ENCODE results near the gene RAD23B. TPM values are rescaled to one million over a fixed set of nuclear protein-coding genes. Genes with fewer than 3 reads are reported as not detected.

The RAD23B gene
- total and polyA plus RNA-seq, 2 of the 13 experiments (the other 11 are each of a cell fraction or from before 2014, with no cell fraction given) = 133 to 156 TPM

DNA sequence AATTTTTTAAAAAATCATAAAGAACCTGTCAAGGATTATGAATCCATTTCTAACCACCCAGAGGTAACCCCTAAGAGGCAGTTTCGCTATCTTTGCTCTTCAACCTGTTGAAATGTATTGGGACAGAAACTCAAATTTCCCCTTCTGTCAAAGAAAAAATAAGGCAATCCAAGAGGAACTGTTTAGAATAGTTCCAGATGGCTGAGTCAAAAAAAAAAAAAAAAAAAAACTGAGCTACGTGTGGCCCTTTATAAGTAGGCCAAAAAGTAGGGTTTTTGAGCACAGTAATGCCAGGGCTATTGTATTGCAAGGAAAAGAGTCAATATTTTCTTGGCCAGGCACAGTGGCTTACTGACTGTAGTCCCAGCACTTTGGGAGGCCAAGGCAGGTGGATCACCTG lies 94.9 kb downstream of the RAD23B start:
- Histone ChIP-seq H3K9ac (ENCODE audit: insufficient read depth, low read depth, low read length) (no peak overlapping the region), H3K27ac (ENCODE audit: extremely low read length, insufficient read depth, low read length) (no peak overlapping the region), H3K79me2 (ENCODE audit: insufficient read depth, low read length) (no peaks in the 10 kb centered on the region), H3K4me1 (ENCODE audit: insufficient read depth, low read length) (no peaks in the 10 kb centered on the region), H2AFZ (ENCODE audit: low read length) (no peak overlapping the region), H3K4me2 (ENCODE audit: low read depth, low read length) (no peak overlapping the region), H3K9me3 (ENCODE audit: low read length) (no peaks in the 10 kb centered on the region), H3K36me3 (replicated peaks in 1 of 2; ENCODE audit: control insufficient read depth in 1 of 2, insufficient read depth in 2 of 2, low read length in 2 of 2) (no peaks in the 10 kb centered on the region), H4K20me1 (ENCODE audit: insufficient read depth, low read length) (no peaks in the 10 kb centered on the region), H3K27me3 (ENCODE audit: control insufficient read depth in 1 of 2, insufficient read depth in 2 of 2, low read length in 2 of 2) (no peaks in the 10 kb centered on the region), H3K4me3 (replicated peaks in 1 of 3; ENCODE audit: insufficient read depth in 1 of 3, low read depth in 2 of 3, low read length in 3 of 3) (no peak overlapping the region)
- 23% methylated on average over 2 of the region's 2 CpGs for WGBS (ENCODE audit: low lambda C conversion rate)
- no TSS peak for BruUV-seq (replicated peaks)
- TF ChIP-seq MTF1 (CRISPR knock-in tag; IDR thresholded peaks at IDR 0.05) = no peak
- TF ChIP-seq ZNF816 (CRISPR knock-in tag; IDR thresholded peaks at IDR 0.05; ENCODE audit: borderline replicate concordance) = no peak
- TF ChIP-seq ZNF737 (CRISPR knock-in tag; IDR thresholded peaks at IDR 0.05; ENCODE audit: borderline replicate concordance) = no peak
- TF ChIP-seq MXD4 (CRISPR knock-in tag; IDR thresholded peaks at IDR 0.05) = no peak
- TF ChIP-seq, protein P1, sequence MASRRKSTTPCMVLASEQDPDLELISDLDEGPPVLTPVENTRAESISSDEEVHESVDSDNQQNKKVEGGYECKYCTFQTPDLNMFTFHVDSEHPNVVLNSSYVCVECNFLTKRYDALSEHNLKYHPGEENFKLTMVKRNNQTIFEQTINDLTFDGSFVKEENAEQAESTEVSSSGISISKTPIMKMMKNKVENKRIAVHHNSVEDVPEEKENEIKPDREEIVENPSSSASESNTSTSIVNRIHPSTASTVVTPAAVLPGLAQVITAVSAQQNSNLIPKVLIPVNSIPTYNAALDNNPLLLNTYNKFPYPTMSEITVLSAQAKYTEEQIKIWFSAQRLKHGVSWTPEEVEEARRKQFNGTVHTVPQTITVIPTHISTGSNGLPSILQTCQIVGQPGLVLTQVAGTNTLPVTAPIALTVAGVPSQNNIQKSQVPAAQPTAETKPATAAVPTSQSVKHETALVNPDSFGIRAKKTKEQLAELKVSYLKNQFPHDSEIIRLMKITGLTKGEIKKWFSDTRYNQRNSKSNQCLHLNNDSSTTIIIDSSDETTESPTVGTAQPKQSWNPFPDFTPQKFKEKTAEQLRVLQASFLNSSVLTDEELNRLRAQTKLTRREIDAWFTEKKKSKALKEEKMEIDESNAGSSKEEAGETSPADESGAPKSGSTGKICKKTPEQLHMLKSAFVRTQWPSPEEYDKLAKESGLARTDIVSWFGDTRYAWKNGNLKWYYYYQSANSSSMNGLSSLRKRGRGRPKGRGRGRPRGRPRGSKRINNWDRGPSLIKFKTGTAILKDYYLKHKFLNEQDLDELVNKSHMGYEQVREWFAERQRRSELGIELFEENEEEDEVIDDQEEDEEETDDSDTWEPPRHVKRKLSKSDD (CRISPR knock-in tag; IDR thresholded peaks at IDR 0.05; ENCODE audit: low read depth) = no peak
- TF ChIP-seq ZNF605 (CRISPR knock-in tag; IDR thresholded peaks at IDR 0.05) = no peak
- no peak for TF ChIP-seq ELF3 (CRISPR knock-in tag; IDR thresholded peaks at IDR 0.05)
- TF ChIP-seq ZNF83 (CRISPR knock-in tag; IDR thresholded peaks at IDR 0.05; ENCODE audit: borderline replicate concordance) = no peak
- TF ChIP-seq, protein P2, sequence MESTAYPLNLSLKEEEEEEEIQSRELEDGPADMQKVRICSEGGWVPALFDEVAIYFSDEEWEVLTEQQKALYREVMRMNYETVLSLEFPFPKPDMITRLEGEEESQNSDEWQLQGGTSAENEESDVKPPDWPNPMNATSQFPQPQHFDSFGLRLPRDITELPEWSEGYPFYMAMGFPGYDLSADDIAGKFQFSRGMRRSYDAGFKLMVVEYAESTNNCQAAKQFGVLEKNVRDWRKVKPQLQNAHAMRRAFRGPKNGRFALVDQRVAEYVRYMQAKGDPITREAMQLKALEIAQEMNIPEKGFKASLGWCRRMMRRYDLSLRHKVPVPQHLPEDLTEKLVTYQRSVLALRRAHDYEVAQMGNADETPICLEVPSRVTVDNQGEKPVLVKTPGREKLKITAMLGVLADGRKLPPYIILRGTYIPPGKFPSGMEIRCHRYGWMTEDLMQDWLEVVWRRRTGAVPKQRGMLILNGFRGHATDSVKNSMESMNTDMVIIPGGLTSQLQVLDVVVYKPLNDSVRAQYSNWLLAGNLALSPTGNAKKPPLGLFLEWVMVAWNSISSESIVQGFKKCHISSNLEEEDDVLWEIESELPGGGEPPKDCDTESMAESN (CRISPR knock-in tag; conservative IDR thresholded peaks at IDR 0.05) = no peak
- TF ChIP-seq, protein P3, sequence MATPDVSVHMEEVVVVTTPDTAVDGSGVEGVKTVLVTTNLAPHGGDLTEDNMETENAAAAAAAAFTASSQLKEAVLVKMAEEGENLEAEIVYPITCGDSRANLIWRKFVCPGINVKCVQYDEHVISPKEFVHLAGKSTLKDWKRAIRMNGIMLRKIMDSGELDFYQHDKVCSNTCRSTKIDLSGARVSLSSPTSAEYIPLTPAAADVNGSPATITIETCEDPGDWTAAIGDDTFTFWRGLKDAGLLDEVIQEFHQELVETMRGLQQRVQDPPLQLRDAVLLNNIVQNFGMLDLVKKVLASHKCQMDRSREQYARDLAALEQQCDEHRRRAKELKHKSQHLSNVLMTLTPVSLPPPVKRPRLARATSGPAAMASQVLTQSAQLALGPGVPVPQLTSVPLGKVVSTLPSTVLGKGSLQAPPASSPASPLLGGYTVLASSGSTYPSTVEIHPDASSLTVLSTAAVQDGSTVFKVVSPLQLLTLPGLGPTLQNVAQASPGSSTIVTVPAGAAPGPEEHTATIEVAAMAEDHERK (CRISPR knock-in tag; IDR thresholded peaks at IDR 0.05; ENCODE audit: low read depth) = no peak
- TF ChIP-seq, protein P4, sequence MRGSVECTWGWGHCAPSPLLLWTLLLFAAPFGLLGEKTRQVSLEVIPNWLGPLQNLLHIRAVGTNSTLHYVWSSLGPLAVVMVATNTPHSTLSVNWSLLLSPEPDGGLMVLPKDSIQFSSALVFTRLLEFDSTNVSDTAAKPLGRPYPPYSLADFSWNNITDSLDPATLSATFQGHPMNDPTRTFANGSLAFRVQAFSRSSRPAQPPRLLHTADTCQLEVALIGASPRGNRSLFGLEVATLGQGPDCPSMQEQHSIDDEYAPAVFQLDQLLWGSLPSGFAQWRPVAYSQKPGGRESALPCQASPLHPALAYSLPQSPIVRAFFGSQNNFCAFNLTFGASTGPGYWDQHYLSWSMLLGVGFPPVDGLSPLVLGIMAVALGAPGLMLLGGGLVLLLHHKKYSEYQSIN (CRISPR knock-in tag; IDR thresholded peaks at IDR 0.05; ENCODE audit: borderline replicate concordance) = no peak
- no peak for TF ChIP-seq ZBTB21 (CRISPR knock-in tag; IDR thresholded peaks at IDR 0.05)
- TF ChIP-seq, protein P5, sequence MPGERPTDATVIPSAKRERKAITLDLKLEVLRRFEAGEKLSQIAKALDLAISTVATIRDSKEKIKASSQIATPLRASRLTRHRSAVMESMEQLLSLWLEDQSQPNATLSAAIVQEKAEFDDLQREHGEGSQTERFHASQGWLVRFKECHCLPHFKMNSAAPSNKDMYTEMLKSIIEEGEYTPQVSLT (CRISPR knock-in tag; IDR thresholded peaks at IDR 0.05; ENCODE audit: borderline replicate concordance, low read depth) = no peak
- no peak for TF ChIP-seq GPN1 (CRISPR knock-in tag; IDR thresholded peaks at IDR 0.05; ENCODE audit: borderline replicate concordance)
- no peak for TF ChIP-seq ZNF616 (CRISPR knock-in tag; IDR thresholded peaks at IDR 0.05; ENCODE audit: low read depth)
- no peak for TF ChIP-seq ZBTB2 (CRISPR knock-in tag; IDR thresholded peaks at IDR 0.05; ENCODE audit: low read depth)
- POLR2A ChIA-PET = no interaction called here
- CTCF ChIA-PET (ENCODE audit: low intra/inter-chr PET ratio, low total read pairs) = no interaction called here
- FAIRE-seq = no peak
- no peak for ATAC-seq
- in situ Hi-C loops (cut with HindIII; ENCODE audit: extremely low pct_ligation_motif_present, low pct_unique_long_range_greater_than_20kb) = no loop called here
- intact Hi-C loops (cut with micrococcal nuclease; ENCODE audit: unreplicated experiment) = no loop called here
- DNase-seq (ENCODE audit: low spot score) = no peak

All from HepG2 (cell line).